GM18858 (cell line): Measurements from ENCODE around the gene THEMIS2.
"Not testable (repeated sequence)": the region's sequence is repeated elsewhere in the genome, so short reads cannot be mapped to it uniquely, and the experiment has no call there.

ENCODE experiments used
- ATAC-seq: cut with Tn5 transposase; IDR thresholded peaks from one replicate; pipeline ENCODE4 v1.9.1; 2021; ENCODE audit not compliant: unreplicated experiment

Gene THEMIS2

DNA sequence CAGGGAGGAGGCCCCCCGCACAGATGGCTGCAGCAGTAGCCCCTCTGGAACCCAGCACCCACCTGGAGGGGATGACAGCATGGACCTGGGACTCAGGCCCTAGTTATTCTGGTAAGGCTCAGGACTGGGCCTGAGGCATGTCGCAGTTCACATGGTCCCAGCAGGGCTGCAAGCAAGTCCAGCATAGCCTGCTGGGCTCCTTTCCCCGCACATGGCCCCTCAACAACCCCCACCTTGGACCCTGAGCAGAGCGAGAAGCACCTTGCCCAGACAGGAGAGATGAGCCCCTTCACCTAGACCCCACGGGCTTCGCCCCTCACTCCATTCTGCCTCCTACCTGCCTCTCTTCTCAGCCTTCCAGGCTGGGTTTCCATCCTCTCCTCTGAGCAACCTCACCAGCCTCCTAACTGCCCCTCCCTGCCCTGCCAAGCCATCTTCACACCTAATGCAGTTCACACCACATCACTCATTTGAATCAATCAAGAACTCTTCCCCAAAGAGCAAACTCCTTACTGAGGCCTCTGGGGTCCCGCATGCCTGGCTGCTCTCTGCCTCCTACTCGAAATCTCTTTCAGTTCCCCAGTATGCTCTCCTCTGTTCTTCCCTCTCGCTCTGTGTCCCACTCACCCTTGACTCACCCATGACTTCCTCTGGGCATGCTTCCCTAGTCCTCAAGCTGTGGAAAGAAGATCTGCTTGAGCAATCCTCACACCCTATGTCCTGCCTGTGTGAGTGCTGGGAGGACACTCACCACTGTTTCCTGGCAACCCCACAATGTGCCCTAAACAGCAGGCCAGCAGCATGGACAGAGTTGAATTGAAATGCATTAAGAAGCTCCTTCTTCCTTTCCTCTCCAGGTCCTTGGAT, 9.4 kb upstream of the THEMIS2 start:
- no peak for ATAC-seq

DNA sequence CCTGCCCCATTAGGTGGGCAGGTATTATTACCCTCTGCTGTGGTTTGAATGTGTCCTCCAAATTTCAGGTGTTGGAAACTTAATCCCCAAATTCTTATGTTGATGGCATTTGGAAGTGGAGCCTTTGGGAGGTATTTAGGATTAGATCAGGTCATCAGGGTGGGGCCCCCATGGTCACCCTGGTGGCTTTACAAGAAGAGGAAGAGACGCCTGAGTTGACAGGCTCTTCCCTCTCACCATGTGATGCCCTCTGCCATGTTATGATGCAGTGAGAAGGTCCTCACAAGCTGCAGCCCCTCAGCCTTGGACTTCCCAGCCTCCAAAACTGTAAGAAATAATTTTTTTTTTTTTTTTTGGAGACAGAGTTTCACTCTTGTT, 8.8 kb upstream of the THEMIS2 start:
- ATAC-seq: no peak

DNA sequence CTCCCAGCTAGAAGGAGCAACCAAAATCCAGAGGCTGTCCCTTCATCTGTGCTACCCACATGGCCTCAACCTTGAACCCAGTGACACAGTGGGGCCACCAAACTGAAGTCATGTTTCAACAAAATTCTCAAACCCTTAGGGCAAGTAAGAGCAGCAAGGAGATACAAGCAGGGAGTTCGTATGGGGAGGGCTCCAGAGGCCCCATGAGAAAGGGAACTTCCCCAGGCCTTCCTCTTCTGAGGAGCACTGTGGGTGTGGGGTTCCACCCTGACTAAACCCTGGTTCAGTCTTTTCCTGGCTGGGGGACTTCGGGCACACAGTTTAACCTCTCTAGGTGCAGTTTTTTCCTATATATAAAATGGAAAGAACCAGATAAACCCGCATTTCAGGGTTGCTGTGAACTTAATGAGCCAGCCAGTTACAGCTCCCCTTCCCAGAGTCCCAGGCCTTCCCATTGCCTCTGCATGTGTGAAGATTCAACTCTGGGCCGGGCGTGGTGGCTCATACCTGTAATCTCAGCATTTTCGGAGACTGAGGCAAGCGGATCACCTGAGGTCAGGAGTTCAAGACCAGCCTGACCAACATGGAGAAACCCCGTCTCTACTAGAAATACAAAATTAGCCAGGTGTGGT, 8.0 kb upstream of the THEMIS2 start:
- no peak for ATAC-seq

DNA sequence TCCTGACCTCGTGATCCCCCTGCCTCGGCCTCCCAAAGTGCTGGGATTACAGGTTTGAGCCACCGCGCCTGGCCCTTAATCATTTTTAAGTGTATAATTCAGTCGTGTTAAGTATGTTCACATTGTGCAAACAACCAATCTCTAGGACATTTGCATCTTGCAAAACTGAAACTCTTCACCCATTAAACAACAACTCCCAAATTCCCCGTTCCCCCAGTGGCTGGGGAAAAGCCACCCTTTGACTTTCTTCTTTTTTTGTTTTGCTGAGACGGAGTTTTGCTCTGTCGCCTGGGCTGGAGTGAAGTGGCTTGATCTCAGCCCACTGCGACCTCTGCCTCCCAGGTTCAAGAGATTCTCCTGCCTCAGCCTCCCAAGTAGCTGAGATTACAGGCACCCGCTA, 6.5 kb upstream of the THEMIS2 start:
- ATAC-seq: no peak

DNA sequence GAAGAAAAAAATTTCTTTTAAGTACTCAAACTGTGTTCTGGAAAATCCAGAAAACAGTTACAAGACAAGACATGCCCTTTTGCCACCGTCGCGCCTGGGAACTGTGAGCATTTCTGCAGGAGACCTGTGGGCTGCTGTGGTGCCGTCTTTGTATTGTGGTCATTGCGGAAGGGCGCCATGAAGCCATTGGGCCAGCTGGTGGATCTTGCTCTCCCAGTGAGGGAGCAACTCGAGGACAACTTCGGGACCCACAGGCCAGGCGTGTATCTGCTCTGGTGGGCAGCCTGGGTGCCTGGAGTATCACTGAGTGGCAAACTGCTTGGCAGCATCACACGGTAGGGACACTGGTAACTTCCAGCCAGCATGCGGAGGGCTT, 3.8 kb upstream of the THEMIS2 start:
- no peak for ATAC-seq

GRCh38 chr1:27868932-27869718, 3.2 kb upstream of the THEMIS2 start:
- no peak for ATAC-seq

GRCh38 chr1:27869719-27870085, 2.6 kb upstream of the THEMIS2 start:
- ATAC-seq: no peak

DNA sequence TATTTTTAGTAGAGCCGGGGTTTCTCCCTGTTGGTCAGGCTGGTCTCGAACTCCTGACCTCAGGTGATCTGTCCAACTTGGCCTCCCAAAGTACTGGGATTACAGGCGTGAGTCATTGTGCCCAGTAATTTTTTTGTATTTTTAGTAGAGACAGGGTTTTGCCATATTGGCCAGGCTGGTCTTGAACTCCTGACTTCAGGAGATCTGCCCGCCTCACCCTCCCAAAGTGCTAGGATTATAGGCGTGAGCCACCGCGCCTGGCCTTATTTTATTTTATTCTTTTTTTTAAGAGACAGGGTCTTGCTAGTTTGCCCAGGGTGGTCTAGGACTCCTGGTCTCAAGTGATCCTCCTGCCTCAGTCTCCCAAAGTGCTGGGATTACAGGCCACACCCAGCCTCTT, 1.3 kb upstream of the THEMIS2 start:
- not testable (repeated sequence) for ATAC-seq

DNA sequence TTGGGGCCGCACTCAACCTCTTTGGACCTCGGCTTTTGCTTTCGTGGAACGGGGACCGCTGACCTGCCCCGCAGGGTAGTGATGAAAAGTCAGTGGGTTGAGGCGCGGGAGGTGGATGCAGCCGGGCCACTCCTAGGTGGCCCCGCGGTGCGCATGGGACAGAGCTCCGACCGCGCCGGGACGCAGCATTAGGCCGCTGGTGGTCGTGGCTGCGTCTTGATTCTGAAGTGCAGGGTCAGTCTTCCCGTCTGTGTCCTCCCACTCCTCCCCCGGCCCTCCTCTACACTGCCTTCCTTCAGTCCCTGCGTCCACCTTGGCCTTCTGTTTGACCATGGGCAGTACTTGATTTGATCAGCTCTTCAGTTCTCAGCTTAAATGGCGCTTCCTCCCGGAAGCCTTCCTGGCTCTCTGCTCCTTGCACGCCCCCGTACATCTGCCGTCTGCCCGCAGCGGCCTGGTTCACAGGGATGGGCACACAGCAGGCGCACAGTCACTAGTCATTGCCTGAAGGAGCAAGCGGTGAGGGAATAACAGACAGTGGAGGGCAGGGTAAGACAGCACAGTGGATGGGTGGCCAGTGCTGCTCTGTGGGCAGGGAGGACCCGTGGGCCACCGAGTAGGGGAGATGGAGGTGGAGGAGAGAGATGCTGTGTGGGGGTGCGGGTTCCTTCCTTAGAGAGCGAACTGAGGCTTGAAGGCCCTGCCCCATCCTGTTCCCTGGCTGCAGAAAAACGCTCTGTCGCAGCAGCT, 633 bp downstream of the THEMIS2 start:
- ATAC-seq: no peak

DNA sequence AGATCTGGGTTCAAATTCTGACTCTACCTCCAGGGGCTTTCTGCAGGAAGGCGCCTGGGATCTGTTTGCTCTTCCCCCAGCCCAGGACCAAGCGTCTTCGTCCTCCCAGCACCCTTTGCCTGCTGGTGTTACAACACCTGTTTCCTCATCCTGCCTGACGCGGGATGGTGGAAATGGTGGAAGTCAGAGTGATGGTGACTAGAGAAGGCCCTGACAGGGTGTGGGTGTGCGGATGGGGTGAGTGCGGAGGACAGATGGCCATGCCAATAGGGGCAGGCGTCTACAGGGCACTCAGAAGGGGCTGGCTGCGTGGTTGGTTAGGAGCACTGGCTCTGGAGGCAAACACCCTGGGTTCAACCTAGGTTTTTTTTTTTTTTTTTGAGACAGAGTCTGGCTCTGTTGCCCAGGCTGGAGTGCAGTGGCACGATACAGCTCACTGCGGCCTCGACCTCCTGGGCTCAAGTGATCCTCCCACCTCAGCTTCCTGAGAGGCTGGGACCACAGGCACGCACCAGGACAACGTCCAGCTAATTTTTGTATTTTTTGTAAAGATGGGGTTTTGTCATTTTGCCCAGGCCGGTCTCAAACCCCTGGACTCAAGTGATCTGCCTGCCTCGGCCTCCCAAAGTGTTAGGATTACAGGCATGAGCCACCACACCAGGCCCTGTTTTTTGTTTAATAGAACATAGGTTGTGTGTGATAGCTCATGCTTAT, 1.5 kb downstream of the THEMIS2 start:
- no peak for ATAC-seq

- no peak for ATAC-seq
Measured at GRCh38 chr1:27876341-27877114, 4.2 kb downstream of the THEMIS2 start.

GRCh38 chr1:27877115-27877416, 4.7 kb downstream of the THEMIS2 start:
- ATAC-seq: no peak

- ATAC-seq: no peak
Measured at GRCh38 chr1:27878039-27878438, 5.7 kb downstream of the THEMIS2 start.

- ATAC-seq: no peak
Measured at GRCh38 chr1:27878787-27879335, 6.5 kb downstream of the THEMIS2 start.

DNA sequence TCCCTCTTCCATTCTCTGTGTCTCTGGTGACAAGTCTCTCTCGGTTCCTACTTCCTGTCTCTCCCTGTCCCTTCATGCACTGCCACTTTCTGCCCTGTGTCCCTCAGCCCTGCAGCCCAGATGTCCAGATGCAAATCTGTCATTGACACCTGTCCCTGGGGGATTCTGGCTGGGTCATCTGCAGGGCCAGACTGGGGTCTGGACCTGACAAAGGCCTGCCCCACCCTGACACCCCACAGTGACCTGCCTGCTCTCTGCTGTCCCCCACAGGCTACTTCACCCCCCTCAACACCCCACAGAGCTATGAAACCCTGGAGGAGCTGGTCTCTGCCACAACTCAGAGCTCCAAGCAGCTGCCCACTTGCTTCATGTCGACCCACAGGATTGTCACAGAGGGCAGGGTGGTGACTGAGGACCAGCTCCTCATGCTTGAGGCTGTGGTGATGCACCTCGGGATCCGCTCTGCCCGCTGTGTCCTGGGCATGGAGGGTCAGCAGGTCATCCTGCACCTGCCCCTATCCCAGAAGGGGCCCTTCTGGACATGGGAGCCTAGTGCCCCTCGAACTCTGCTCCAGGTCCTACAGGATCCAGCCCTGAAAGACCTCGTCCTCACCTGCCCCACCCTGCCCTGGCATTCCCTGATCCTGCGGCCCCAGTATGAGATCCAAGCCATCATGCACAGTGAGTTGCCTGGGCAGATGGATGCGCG, 7.2 kb downstream of the THEMIS2 start:
- ATAC-seq: no peak

GRCh38 chr1:27882543-27882903, 10.2 kb downstream of the THEMIS2 start:
- no peak for ATAC-seq

- no peak for ATAC-seq
Measured at GRCh38 chr1:27883536-27883935, 11.2 kb downstream of the THEMIS2 start.

DNA sequence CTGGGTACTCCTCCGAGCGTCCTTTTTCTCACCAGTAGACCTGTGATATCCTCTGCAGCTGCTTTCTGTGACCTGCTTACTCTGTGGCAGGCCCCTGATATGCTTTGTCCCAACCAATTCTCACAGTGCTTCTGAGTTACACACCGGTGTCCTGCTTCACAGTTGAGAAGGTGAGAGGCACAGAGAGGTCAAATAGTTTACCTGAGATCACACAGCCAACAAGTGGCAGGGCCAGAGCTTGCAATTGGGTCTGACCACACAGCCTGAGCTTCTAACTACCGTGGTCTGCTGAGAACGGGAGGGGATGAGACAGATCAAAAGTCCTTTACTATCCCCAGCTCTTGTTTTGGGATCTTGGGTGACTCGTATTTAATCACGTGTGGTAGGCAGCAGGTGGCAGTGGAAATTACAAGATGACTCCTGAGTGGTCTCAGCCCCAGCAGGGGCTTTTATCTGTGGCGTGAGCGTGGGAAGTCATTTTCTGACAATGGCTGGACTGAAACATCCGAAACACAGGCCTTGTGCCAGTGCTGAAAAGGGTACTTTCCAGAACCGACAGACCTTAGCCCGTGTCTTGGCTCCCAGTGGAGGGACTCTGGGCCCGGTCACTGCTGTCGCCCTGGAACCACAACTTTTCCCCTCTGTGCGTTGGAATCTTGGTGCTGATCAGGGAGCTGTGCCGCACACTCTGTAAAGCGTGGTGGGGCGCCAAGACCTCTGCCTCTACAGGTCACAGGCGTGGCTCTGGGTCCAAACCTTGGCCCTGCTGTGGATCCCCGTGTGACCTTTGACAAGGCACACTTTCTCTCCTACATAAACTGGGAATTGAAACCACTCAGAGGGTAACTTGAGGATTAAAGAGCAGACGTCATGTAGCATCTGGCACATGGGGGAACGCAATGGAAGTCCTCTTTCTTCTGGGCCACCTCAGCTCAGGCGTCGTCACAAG, 11.9 kb downstream of the THEMIS2 start:
- ATAC-seq: no peak
